WTC11 (cell line): ENCODE measurements around the gene ZNF792. TPM values are rescaled to one million over a fixed set of nuclear protein-coding genes. Genes with fewer than 3 reads are reported as not detected.

Experiments
- ATAC-seq: fragments of 200-7000 bp; cut with Tn5 transposase; 2 replicates; pipeline ENCODE4 v1.10.0; 2021; ENCODE audit warnings: mild to moderate bottlenecking, moderate library complexity
- CTCF ChIA-PET: fragments of 300-600 bp; sonication (Branson Sonifier 250); formaldehyde crosslinking; loops from one replicate; lab custom pipeline; 2021; ENCODE audit warnings: antibody characterized with exemption; lab: Charles Lee
- POLR2A ChIA-PET: fragments of 350-600 bp; sonication (Branson Sonifier 250); formaldehyde crosslinking; loops from one replicate; lab custom pipeline; 2021; ENCODE audit warnings: antibody characterized with exemption; lab: Charles Lee
- DNase-seq: peaks from one replicate; pipeline ENCODE4 v3.0.0; 2021; ENCODE audit warnings: low spot score
- H3K27ac Mint-ChIP-seq: 2 replicates; pipeline ENCODE4 v1.8.0; 2021; ENCODE audit warnings: mixed read lengths
- H3K27me3 Mint-ChIP-seq: 2 replicates; pipeline ENCODE4 v1.8.0; 2021; ENCODE audit warnings: low read depth, mild to moderate bottlenecking, moderate library complexity, mixed read lengths
- H3K36me3 Mint-ChIP-seq: 2 replicates; pipeline ENCODE4 v1.8.0; 2021; ENCODE audit warnings: mixed read lengths
- H3K4me1 Mint-ChIP-seq: 2 replicates; pipeline ENCODE4 v1.8.0; 2022; ENCODE audit warnings: mixed read lengths
- H3K4me3 Mint-ChIP-seq: 2 replicates; pipeline ENCODE4 v1.8.0; 2021; ENCODE audit warnings: mild to moderate bottlenecking, moderate library complexity, mixed read lengths
- H3K9me3 Mint-ChIP-seq: 2 replicates; pipeline ENCODE4 v1.8.0; 2021; ENCODE audit warnings: mixed read lengths
- AFF4 ChIP-seq: sonication (generic); formaldehyde crosslinking; IDR thresholded peaks from 2 replicates; pipeline ENCODE4 v1.8.1; 2023; ENCODE audit warnings: mild to moderate bottlenecking, missing genetic modification reagents, borderline replicate concordance
- CREM ChIP-seq: sonication (generic); formaldehyde crosslinking; IDR thresholded peaks from 2 replicates; pipeline ENCODE4 v1.8.1; 2022; ENCODE audit warnings: mild to moderate bottlenecking, missing genetic modification reagents, moderate library complexity
- FOXP4 ChIP-seq: sonication (generic); formaldehyde crosslinking; IDR thresholded peaks from 2 replicates; pipeline ENCODE4 v1.8.0; 2022; ENCODE audit warnings: mild to moderate bottlenecking, missing genetic modification reagents
- GABPB1 ChIP-seq: sonication (generic); formaldehyde crosslinking; IDR thresholded peaks from 2 replicates; pipeline ENCODE4 v1.8.1; 2023; ENCODE audit warnings: mild to moderate bottlenecking, missing genetic modification reagents
- JAZF1 ChIP-seq: fragments of 250-450 bp; sonication (Bioruptor Pico); IDR thresholded peaks from 2 replicates; pipeline ENCODE4 v1.9.0; 2021; ENCODE audit warnings: moderate library complexity, mild to moderate bottlenecking, inconsistent platforms
- KAT7 ChIP-seq: sonication (generic); formaldehyde crosslinking; IDR thresholded peaks from 2 replicates; pipeline ENCODE4 v1.8.1; 2023; ENCODE audit warnings: missing genetic modification reagents, mild to moderate bottlenecking, borderline replicate concordance
- MLX ChIP-seq: sonication (generic); formaldehyde crosslinking; IDR thresholded peaks from 2 replicates; pipeline ENCODE4 v1.8.1; 2023; ENCODE audit warnings: mild to moderate bottlenecking, missing genetic modification reagents, moderate library complexity
- RELA ChIP-seq: sonication (generic); formaldehyde crosslinking; IDR thresholded peaks from 2 replicates; pipeline ENCODE4 v1.8.1; 2022; ENCODE audit warnings: missing genetic modification reagents, mild to moderate bottlenecking, borderline replicate concordance
- TCF7 ChIP-seq: sonication (generic); formaldehyde crosslinking; IDR thresholded peaks from 2 replicates; pipeline ENCODE4 v1.8.0; 2022; ENCODE audit warnings: mild to moderate bottlenecking, low read depth, missing genetic modification reagents, moderate library complexity
- TEAD4 ChIP-seq: sonication (generic); formaldehyde crosslinking; IDR thresholded peaks from 2 replicates; pipeline ENCODE4 v1.8.0; 2022; ENCODE audit warnings: mild to moderate bottlenecking, missing genetic modification reagents
- TP53 ChIP-seq: sonication (generic); formaldehyde crosslinking; IDR thresholded peaks from 2 replicates; pipeline ENCODE4 v1.8.1; 2023; ENCODE audit warnings: mild to moderate bottlenecking, missing genetic modification reagents
- ZNF512 ChIP-seq: sonication (generic); formaldehyde crosslinking; IDR thresholded peaks from 2 replicates; pipeline ENCODE4 v1.8.1; 2022; ENCODE audit warnings: missing genetic modification reagents, borderline replicate concordance
- ZNF532 ChIP-seq: fragments of 250-450 bp; sonication (Bioruptor Pico); IDR thresholded peaks from 2 replicates; pipeline ENCODE4 v1.9.0; 2021; ENCODE audit warnings: mild to moderate bottlenecking, borderline replicate concordance
- total RNA-seq: library from RNA; stranded (reverse); gene quantifications from 3 replicates; pipeline ENCODE4 v1.2.3, GENCODE V29; 2021

ZNF792 gene
- total RNA-seq, 1 experiment from 2014 or later: 12.9 TPM

GRCh38 chr19:34982275-34982674, 18.2 kb upstream of the ZNF792 start (continued):
- TF ChIP-seq FOXP4 (CRISPR knock-in tag): no peak
- TF ChIP-seq ZNF532 (CRISPR knock-in tag): no peak

- Mint-ChIP-seq H3K27ac (no peak overlapping the region), H3K36me3 (peaks cover 20% of the 10 kb centered on the region), H3K27me3 (peaks cover 6% of the 10 kb centered on the region; the same call in 1 of the 2 replicates), H3K9me3 (peaks cover 37% of the 10 kb centered on the region), H3K4me3 (no peak overlapping the region), H3K4me1 (peaks cover 23% of the 10 kb centered on the region)
- TF ChIP-seq ZNF512 (CRISPR knock-in tag) (no peak), KAT7 (CRISPR knock-in tag) (no peak), TCF7 (CRISPR knock-in tag) (no peak), TEAD4 (CRISPR knock-in tag) (no peak), RELA (CRISPR knock-in tag) (no peak), CREM (CRISPR knock-in tag) (no peak), MLX (CRISPR knock-in tag) (no peak), AFF4 (CRISPR knock-in tag) (no peak), JAZF1 (CRISPR knock-in tag) (no peak), GABPB1 (CRISPR knock-in tag) (no peak), TP53 (CRISPR knock-in tag) (no peak)
- ATAC-seq (peak; percentile 71), DNase-seq (no peak)
- ChIA-PET CTCF (interaction anchor here (0.9 to 1.2 kb wide), 3 partner anchors 16 to 76 kb away, joined by 3 to 4 read pairs (median 3); no protein-coding TSS in a partner anchor), POLR2A (interaction anchor here (0.6 kb wide), 2 partner anchors 1185 to 1383 kb away, joined by 4 to 6 read pairs; no protein-coding TSS in a partner anchor)
These were observed 16.0 kb upstream of the ZNF792 start for GRCh38 chr19:34979819-34980640.
